ENCODE measurements around the gene HLA-A. TPM values are rescaled to one million over a fixed set of nuclear protein-coding genes. Genes with fewer than 3 reads are reported as not detected.

The HLA-A gene
- total RNA-seq, result 1,000 to 10,000 TPM; 2,088 to 2,855 (median 2,731) TPM
- 1,850 TPM for total RNA-seq (2013)

GRCh38 chr6:29942275-29943052, at the start of gene HLA-A:
TSS of gene HLA-A (plus strand) at chr6:29942532. CDS start at chr6:29942554, 22 bp downstream.
- peak; percentile 80 to 91 (median 84) for ATAC-seq
- no peaks in the 10 kb centered on the region for H3K9me3 ChIP-seq (ENCODE audit: control insufficient read depth, insufficient read depth, low read length)
- WGBS (ENCODE audit: insufficient coverage), result under 1% methylated on average over 67 of the region's 68 CpGs
- peaks cover 25% of the 10 kb centered on the region for H3K36me3 Mint-ChIP-seq
- TF ChIP-seq CTCF (IDR thresholded peaks at IDR 0.05), result no peak
- H3K36me3 ChIP-seq (ENCODE audit: control insufficient read depth, insufficient read depth, low read length), result peaks cover 26% of the 10 kb centered on the region
- H3K27me3 ChIP-seq (ENCODE audit: control insufficient read depth, insufficient read depth, low read length), result no peaks in the 10 kb centered on the region
- peak within 1 kb of the TSS; percentile 57 for H3K4me3 ChIP-seq (ENCODE audit: low read length)
- H3K27ac Mint-ChIP-seq, result peak within 1 kb of the TSS; percentile 89 to 100
- no peaks in the 10 kb centered on the region for H3K9me3 Mint-ChIP-seq
- peak within 1 kb of the TSS; percentile 93 for H3K27ac ChIP-seq (ENCODE audit: low read length)
- DNase-seq, result peak; percentile 95 to 98
- H3K27me3 Mint-ChIP-seq (ENCODE audit: low read depth in 2 of 2), result peaks cover 0 to 4% of the 10 kb centered on the region in 2 donors
- peaks cover 36% of the 10 kb centered on the region for H3K4me1 ChIP-seq (ENCODE audit: control insufficient read depth, insufficient read depth, low read length)
- H3K4me3 Mint-ChIP-seq, result peak within 1 kb of the TSS; percentile 99
- intact Hi-C loops (cut with micrococcal nuclease), result loop anchor here (1.0 to 10.0 kb wide), 5 partner anchors 15 to 218 kb away; partner anchors contain the start of genes HLA-F and POLR1H
- peaks cover 62 to 69% of the 10 kb centered on the region in 2 donors for H3K4me1 Mint-ChIP-seq

- H3K4me1 Mint-ChIP-seq, result peaks cover 12% of the 10 kb centered on the region in 2 donors
- intact Hi-C loops (cut with micrococcal nuclease), result loop anchor here (1.0 kb wide), 1 partner anchor 56 kb away; no protein-coding TSS in a partner anchor
Observed at GRCh38 chr6:29892696-29893095, 49.6 kb upstream of the HLA-A start.

GRCh38 chr6:29899281-29899680, 43.1 kb upstream of the HLA-A start:
- no peaks in the 10 kb centered on the region for H3K36me3 Mint-ChIP-seq

More at GRCh38 chr6:29892696-29893095, 49.6 kb upstream of the HLA-A start:
- Mint-ChIP-seq H3K9me3 (no peaks in the 10 kb centered on the region), H3K36me3 (no peaks in the 10 kb centered on the region), H3K27ac (peak overlapping the region; percentile 22 to 64), H3K4me3 (peak overlapping the region; percentile 55), H3K27me3 (ENCODE audit: low read depth in 2 of 2) (no peaks in the 10 kb centered on the region)
- Histone ChIP-seq H3K4me1 (ENCODE audit: control insufficient read depth, insufficient read depth, low read length) (peaks cover 11% of the 10 kb centered on the region), H3K36me3 (ENCODE audit: control insufficient read depth, insufficient read depth, low read length) (peaks cover 2% of the 10 kb centered on the region), H3K4me3 (ENCODE audit: low read length) (no peak overlapping the region), H3K27ac (ENCODE audit: low read length) (no peak overlapping the region), H3K27me3 (ENCODE audit: control insufficient read depth, insufficient read depth, low read length) (no peaks in the 10 kb centered on the region), H3K9me3 (ENCODE audit: control insufficient read depth, insufficient read depth, low read length) (no peaks in the 10 kb centered on the region)
- no peak for TF ChIP-seq CTCF (IDR thresholded peaks at IDR 0.05)
- DNase-seq (no peak), ATAC-seq (no peak)

More at GRCh38 chr6:29899281-29899680, 43.1 kb upstream of the HLA-A start:
- H3K4me1 Mint-ChIP-seq, result no peaks in the 10 kb centered on the region
- TF ChIP-seq CTCF (IDR thresholded peaks at IDR 0.05), result no peak
- no peaks in the 10 kb centered on the region for H3K9me3 Mint-ChIP-seq
- no peaks in the 10 kb centered on the region for H3K36me3 ChIP-seq (ENCODE audit: control insufficient read depth, insufficient read depth, low read length)
- no peaks in the 10 kb centered on the region for H3K9me3 ChIP-seq (ENCODE audit: control insufficient read depth, insufficient read depth, low read length)
- ATAC-seq (no peak), DNase-seq (no peak)
- intact Hi-C loops (cut with micrococcal nuclease), result no loop called here
- no peaks in the 10 kb centered on the region for H3K27me3 ChIP-seq (ENCODE audit: control insufficient read depth, insufficient read depth, low read length)
- H3K27me3 Mint-ChIP-seq (ENCODE audit: low read depth in 2 of 2), result no peaks in the 10 kb centered on the region
- no peaks in the 10 kb centered on the region for H3K4me1 ChIP-seq (ENCODE audit: control insufficient read depth, insufficient read depth, low read length)
- H3K27ac ChIP-seq (ENCODE audit: low read length), result no peak overlapping the region
- WGBS (ENCODE audit: insufficient coverage), result 93% methylated on average over 3 of the region's 3 CpGs
- no peak overlapping the region for H3K4me3 ChIP-seq (ENCODE audit: low read length)
- H3K27ac Mint-ChIP-seq, result no peak overlapping the region
- H3K4me3 Mint-ChIP-seq, result no peak overlapping the region
